Tibial nerve (tissue), 4 donors: ENCODE measurements around the gene MTG2.

ENCODE experiments used
- EP300 ChIP-seq, 2 donors: sonication (generic); formaldehyde crosslinking; IDR thresholded peaks; one replicate each; pipeline ENCODE4 v1.6.1; 2017; ENCODE audit warnings: antibody characterized with exemption in 2 of 2, mild to moderate bottlenecking in 1 of 2
- POLR2A ChIP-seq, 2 donors: fragments of 450-650 bp; IDR thresholded peaks; one replicate each; pipeline ENCODE4 v1.6.1; 2017; ENCODE audit warnings: antibody characterized with exemption in 2 of 2, mild to moderate bottlenecking in 2 of 2, moderate library complexity in 2 of 2
- TF ChIP-seq, protein P1 (sequence below), 5 experiments: fragments of 200-600 bp in 3 of 5; fragments of 450-650 bp in 2 of 5; sonication (generic) in 3 of 5; IDR thresholded peaks; one replicate each; pipeline ENCODE4 v1.5.1; 2016 to 2019; ENCODE audit warnings: antibody characterized with exemption in 5 of 5, mild to moderate bottlenecking in 3 of 5, moderate library complexity in 2 of 5

DNA sequence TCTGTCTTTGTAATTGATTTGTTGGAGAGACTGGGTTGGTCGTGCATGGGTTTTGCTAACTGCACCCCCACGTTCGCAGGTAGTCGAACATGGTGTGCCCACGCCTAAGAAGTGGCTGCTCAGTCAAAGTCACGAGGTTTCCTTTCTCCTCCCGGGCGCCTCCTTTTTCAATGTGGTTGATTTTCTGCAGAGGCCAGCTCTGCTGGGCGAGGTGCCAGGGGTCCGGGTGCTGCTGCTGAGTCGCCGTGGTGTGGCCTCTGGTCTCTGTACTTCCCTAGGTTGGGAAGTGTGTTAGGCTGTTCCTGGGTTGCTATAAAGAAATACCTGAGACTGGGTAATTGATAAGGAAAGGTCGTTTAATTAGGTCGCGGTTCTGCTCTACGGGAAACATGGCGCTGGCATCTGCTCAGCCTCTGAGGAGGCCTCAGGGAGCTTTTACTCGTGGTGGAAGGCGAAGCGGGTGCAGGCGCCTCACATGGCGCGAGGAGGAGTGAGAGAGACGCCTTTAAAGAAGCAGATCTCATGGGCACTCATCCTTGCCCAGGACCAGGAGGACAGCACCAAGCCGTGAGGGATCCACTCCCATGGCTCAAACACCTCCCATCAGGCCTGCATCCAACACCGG, 69.6 kb downstream of the MTG2 start:
- TF ChIP-seq, protein P1, sequence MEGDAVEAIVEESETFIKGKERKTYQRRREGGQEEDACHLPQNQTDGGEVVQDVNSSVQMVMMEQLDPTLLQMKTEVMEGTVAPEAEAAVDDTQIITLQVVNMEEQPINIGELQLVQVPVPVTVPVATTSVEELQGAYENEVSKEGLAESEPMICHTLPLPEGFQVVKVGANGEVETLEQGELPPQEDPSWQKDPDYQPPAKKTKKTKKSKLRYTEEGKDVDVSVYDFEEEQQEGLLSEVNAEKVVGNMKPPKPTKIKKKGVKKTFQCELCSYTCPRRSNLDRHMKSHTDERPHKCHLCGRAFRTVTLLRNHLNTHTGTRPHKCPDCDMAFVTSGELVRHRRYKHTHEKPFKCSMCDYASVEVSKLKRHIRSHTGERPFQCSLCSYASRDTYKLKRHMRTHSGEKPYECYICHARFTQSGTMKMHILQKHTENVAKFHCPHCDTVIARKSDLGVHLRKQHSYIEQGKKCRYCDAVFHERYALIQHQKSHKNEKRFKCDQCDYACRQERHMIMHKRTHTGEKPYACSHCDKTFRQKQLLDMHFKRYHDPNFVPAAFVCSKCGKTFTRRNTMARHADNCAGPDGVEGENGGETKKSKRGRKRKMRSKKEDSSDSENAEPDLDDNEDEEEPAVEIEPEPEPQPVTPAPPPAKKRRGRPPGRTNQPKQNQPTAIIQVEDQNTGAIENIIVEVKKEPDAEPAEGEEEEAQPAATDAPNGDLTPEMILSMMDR (IDR thresholded peaks at IDR 0.05) = no peak
- no peak for TF ChIP-seq EP300 (IDR thresholded peaks at IDR 0.05)
- TF ChIP-seq POLR2A (IDR thresholded peaks at IDR 0.05) = no peak
